GM18499 (cell line): ENCODE measurements around the gene GALNT17.

ENCODE experiments used
- ATAC-seq: cut with Tn5 transposase; IDR thresholded peaks from one replicate; pipeline ENCODE4 v1.9.1; 2021; ENCODE audit warnings: moderate number of reproducible peaks; ENCODE audit not compliant: insufficient read depth, unreplicated experiment

Gene GALNT17

DNA sequence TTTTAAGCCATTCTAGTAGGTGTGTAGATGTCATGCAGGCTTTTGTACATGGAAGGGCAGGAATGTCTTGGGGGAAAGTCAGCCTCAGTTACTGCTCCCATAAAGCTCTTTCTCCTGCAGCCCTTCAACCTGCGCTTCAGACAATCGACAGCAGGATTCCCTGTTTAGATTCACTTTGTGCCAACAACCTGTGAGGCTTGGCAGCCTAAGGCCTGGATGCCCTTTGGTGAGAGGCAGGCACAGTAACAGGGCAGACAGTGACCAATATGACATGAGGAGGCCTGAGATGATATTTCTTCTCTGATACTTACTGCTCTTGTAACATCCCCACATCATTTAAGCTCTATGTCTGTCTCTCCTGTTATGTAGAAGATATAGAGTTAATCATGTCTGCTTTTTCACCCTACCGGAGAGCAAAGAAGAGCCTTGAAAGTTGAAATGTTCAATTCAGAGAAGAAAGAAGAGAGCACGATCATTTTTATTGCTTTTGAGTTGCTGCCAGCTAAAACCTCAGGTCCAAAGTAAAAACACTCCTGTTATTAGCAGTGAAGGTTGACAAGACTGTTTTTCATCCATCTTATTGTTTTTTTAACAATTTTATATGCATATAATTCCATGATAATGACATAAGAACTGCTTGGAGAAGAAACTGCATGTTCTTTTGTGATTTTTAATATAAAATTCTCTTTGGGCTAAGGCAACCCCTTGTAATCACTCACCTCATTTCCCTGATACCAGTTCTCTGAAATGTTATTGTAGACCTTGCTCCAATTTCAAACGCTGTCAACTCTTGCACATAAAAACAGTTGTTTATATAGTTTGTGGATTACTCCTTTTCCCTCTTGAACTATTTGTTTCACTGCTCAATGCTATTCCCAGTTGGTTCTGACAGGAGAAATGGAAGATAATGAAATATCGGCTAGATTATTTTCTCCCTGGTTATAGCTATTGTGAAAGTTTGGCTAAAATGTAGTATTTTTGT is 140.9 kb downstream of the GALNT17 start:
- ATAC-seq, result no peak

DNA sequence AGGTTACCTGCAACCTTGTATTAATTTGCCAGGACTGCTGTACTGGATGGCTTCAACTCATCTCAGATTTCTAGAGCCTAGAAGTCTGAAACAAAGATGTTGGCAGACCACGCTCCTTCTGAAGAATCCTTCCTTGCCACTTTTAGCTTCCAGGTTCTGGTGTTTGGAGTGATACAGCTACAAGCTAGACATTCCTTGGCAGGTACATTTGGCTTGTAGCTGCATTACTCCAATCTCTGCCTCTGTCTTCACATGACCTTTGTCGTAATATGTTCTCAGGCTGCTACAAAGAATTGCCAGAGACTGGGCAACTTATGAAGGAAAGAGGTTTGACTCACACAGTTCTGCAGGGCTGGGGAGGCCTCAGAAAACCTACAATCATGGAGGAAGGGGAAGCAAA is 146.3 kb downstream of the GALNT17 start:
- no peak for ATAC-seq

DNA sequence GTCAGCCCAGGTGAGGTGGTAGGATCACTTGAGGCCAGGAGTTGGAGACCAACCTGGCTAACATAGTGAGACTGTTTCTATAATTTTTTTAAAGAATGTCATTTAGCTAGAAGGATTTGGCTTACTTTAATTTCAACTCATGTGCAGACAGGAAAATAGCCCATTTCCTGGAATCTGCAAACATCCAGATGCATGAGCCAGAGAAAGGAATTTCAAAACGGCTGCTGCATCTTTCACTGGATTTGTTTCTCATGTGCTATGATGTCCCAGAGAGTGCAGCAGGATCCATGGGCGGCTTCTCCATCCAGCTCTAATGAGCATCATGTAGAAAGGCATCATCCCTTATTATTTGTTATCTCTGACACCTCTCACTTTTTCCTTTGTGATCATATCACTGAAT is 149.3 kb downstream of the GALNT17 start:
- no peak for ATAC-seq

DNA sequence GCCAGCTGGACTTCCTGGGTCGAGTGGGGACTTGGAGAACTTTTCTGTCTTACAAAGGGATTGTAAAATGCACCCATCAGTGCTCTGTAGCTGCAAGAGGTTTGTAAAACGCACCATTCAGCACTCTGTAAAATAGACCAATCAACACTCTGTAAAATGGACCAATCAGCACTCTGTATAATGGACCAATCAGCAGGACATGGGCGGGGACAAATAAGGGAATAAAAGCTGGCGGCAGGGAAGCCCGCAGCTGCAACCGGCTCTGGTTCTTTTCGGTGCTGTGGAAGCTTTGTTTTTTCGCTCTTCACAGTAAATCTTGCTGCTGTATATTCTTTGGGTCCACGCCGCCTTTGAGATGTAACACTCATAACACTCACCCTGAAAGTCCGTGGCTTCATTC is 151.9 kb downstream of the GALNT17 start:
- ATAC-seq, result no peak

DNA sequence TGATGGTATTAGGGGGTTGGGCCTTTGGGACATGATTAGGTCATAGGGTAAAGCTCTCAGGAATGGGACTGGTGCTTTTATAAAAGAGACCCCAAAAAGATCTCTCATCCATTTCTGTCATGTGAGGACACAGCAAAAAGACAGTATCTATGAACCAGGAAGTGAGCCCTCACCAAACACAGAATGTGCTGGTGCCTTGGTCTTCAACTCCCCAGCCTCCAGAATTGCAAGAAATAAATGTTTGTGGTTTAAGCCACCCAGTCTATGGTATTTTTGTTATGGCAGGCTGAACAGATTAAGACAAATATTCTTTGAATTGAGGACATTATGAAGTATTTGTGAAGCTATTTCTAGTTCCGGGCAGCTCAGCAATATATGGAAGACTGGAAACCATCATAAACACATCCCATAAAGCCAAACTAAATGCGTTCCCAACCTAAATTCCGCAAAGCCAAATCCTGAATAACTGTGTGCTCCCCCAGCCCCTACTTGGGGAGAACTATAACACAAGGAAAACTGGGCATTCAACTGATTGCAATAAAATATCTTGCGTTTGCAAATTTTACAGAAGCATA is 153.7 kb downstream of the GALNT17 start:
- no peak for ATAC-seq

DNA sequence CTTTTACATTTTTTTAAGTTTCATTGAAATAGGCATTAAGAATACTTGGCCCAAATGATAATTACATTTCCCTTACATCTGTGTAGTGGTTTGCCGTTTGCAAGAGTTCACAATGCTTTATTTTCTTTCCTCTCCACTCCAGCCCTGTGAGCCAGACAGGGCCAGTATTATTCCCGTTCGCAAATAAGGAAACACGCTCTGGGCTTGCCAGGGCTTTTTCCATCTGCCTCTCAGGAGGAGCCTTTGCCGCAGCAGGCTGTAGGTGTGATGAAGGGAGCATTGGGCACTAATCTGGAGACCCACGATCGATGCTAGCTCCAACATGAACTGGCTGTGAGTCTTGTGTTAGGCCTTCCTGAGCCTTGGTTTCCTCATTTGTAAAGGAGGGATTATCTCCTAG is 154.4 kb downstream of the GALNT17 start:
- no peak for ATAC-seq

DNA sequence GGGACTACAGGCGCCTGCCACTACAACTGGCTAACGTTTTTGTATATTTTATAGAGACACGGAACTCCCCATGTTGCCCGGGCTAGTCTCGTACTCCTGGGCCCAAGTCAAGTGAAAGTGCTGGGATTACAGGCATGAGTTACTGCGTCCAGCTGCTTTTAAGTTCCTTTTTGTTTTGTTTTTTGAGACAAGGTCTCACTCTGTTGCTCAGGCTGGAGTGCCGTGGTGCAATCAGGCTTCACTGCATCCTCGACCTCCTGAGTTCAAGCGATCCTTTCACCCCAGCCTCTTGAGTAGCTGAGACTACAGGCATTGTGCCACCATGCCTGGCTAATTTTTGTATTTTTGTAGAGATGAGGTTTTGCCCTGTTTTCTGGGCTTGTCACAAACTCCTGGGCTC is 155.0 kb downstream of the GALNT17 start:
- ATAC-seq, result no peak

DNA sequence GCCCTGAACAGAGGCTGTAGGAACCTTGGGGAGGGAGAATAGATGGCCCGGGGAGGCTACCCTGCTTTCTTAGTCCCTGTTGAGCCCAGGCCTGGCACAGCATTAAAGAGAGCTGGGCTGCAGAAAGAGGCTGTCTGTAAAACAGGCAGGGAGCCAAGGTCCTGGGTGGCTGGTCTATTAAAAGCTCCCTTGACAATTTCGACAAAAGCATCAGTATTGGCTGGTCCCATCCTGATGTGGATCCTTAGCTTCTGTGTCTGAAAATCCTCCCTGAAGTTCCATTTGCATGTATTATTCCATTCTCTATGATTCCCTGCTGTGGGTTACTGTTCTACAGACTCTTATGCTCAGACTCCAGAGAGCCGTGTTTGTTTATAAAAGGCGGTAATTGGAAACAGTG is 158.5 kb downstream of the GALNT17 start:
- ATAC-seq, result no peak

DNA sequence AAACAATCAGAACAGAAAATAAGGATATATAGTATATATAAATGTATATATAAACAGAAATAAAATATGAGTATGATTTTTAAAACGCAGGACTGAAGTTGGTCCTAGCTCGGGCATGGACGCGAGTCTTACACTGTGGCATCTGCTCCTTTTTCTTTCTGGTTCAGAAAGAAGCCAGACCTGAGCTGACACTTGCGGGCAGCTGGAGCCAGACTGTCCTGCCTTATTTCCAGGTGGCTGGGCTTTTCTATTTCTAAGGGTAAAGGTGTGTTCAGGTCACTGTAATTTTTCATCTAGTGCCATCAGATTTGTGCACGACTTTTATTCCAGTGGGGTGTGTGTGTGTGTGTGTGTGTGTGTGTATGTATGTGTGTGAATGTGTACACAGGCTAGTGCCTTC is 166.4 kb downstream of the GALNT17 start:
- no peak for ATAC-seq

DNA sequence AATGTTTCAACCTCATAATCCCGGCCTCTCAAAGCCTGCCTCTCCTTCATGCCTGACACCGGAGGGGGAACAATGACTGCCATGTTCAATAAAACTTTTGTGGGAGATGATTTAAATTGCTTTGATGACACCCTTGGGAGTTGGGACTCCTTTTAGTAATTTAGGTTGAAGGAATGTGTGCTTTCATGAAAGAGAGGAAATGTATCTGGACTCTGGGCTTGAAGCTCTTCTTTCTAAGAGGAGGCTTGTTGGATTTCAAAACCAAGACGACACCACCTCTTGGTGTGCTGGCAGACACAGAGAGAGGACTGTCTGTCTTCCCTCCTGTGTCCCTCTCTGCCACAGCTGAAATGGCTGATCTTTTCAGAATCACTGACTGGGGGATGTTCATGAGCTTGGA is 168.1 kb downstream of the GALNT17 start:
- ATAC-seq, result no peak

DNA sequence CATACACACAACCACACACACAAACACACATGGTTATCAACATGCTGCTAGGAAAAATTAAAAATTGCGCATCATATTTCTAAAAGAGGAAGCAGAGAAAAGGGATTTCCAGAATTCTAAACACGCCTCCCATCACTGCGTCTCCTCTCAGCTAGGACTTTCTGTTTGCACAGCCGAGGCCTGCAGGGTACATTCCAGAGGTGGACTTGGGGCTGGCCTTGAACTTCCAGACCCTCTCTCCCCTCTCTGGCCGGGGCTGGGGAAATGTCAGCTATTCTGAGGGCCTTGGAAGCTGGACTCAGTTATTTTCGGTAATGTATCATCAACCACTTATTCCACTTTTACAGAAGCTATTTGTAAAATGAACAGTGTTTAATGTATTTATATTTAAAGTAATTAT is 168.7 kb downstream of the GALNT17 start:
- no peak for ATAC-seq

DNA sequence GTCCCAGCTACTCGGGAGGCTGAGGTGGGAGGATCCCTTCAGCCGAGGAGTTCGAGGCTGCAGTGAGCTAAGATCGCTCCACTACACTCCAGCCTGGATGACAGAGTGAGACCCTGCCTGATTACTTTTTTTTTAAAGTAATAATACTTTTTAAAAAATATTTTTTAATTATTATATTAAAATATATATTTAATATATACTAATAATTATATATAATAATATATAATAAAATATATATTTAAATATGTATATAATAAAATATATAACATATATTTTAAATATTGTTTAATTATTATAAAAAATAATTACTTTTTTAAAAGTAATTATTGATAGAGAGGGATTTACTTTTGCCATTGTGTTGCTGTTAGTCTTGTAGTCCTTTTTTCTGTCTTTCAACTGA is 169.2 kb downstream of the GALNT17 start:
- ATAC-seq, result no peak

DNA sequence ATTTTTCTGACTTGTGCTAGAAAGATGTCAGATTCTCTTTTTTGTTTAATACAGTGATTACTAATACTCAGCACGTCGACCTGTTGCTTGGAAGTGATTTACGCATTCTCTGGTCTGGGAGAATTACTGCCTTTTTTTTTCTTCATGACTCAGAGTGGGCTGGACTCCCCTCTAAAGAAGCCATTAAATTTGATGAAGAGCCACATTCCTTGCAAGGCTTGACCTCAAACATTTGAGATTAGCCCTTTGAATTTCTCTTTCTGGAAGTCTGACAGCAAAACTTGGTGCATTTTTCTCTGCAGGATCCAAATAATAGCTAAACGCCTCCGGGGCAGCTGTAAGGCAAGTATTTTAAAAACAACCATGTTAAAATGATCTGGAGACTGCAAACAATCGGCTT is 171.6 kb downstream of the GALNT17 start:
- ATAC-seq, result no peak

DNA sequence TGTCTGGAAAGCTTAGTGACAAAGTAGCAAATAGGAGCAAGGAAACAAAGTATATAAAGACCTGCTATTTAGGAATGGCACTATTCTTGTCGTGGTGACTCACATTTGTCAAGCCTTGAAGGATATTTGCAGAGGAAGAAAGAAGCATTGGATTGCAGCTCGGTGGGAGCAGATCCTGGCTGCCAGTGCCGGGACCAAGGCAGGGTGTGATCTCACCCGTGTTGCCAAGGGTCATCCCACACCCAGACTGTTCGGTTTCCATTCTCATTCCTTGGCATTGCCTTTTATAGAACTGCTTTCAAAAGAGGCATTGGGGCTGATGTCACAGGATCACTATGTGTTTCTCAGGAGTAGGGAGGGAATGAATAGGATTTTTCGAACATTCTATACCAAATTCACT is 176.2 kb downstream of the GALNT17 start:
- ATAC-seq, result no peak

DNA sequence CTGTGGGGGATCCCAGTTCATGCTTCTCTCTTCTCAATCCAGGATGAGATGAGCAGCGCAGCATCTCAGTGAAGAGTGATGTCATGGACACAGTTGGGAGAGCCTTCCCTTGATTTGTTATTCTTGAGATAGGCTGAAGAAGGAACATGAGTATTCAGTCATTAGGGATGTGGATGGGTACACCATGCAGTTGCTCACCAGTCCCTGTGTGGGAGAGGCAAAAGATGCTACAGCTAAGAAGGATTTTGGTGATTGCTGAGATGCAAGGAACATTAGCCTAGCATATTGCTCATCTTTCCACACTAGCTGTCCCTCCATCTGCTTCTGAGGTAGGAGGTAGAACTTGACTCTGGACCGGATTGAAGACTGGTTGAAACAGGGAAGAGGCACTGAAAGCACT is 179.6 kb downstream of the GALNT17 start:
- ATAC-seq, result no peak

DNA sequence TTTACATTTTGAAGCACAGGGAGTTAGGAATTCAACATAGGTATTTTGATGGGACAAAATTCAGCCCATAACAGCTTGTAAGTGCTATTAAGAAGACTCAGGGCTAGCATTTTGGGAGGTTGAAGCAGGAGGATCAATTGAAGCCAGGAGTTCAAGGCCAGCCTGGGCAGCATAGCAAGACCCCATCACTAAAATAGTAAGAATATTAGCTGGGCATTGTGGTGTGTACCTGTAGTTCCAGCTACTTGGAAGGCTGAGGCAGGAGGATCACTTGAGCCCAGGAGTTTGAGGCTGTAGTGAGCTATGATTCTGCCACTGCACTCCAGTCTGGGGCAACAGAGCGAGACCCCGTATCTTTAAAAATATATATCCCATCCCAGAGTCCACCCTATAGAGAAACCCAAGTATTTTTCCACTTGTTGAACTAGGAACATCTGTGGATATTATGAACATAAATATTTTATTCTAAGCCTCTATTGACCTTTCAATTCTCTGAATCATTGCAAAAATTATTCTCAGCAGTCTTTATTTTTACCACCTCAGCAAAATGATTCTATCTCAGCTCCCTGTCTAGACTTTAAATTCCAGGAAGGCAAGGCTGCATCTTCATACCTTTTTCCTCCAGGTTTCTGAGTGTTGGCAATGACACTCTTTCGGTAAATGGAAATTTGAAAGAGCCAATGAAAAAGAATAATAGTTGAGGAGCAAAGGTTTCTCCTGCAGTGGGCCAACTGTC is 181.0 kb downstream of the GALNT17 start:
- ATAC-seq, result no peak

DNA sequence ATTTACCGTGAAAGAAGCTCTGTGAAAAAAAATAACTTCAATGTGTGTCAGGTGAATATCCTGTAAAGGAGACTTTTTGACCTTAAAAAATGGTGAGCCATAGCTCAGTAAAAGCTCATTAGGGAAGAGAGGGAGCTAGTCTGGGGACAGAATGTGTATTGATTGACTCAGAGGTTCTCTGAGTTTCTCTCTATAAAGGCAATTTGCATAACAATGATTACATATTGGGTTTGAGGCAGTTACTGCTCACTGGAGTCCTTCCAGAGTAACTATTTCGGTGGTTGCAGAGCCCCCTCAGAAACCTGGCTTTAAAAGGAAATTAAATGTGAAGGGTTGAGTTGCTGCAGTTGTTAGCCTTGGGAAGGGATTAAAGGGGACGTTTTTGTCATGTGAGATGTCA is 181.6 kb downstream of the GALNT17 start:
- ATAC-seq, result no peak

DNA sequence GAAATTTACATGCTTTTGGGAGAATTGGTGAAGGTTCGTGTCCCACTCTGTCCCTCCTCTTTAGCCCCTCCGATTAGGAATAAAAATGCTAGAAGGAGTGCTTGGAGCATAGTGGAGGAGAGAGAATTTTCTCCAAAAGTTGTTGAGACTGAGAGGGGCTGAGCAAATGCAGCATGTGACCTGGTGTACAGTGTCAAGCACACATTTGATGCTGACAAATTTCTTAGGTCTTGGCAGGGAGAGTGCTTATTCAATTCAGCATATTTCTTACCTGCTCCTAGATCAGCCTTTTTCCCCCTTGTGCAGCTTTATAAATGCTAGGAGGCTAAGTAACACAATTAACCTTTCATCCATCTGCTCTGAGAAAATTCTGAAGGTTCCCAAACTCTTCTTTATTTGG is 189.0 kb downstream of the GALNT17 start:
- ATAC-seq, result no peak

DNA sequence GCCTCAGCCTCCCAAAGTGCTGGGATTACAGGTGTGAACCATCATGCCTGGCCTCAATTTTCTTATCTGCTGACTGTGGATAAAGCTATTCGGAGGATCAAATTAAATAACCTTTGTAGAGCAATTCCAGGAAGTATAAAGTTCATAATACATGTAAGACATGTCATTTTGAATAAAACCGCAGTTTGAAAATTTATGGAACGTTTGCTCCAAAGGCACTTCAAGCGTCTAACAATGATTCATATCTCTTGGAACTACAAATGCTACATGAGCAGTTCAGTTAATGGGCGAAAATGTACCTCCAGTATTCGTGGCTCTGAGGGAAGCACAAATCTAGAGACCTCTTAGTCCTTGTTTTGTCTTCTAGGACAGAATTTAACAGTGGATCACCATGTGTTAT is 190.3 kb downstream of the GALNT17 start:
- ATAC-seq, result no peak

DNA sequence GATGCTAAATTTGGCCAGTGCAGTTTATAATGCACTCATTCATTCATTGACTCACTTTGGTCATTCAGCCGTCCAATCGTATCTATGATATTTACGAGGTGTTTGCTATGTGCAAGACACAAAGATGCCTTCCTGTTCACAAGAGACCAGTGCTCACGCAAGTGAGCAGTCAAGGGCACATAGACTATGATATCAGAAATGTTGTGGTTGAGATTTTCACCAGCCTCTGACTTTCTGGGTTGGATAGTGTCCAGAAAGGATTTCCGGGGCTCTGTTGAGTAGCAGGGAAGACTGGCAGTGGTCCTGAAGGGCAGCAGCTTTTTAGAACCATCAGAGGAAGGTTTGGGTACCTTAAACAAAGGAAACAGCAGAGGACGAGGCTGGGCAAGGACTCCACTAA is 191.8 kb downstream of the GALNT17 start:
- ATAC-seq, result no peak

DNA sequence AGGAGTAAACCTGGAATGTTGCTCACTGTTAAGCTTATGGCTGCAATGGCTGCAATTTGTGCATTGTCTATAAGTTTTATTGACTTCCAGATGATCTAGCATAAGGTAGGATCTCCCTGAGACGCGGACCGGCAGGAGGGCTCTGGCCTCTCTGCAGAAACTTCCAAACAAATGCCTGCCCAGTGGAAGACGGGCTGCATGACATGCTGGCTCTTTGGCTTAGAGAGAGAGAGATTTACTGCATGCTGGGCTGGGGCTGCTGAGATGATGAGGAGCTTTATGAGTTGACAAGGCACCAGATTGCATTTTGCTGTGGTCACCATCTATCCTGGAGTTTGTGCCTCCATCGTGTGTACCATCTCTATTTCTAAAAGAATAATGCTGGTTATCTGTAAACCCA is 193.2 kb downstream of the GALNT17 start:
- no peak for ATAC-seq
